GM10248 (cell line): ENCODE measurements around the gene MKI67.
"Not testable (repeated sequence)": the region's sequence is repeated elsewhere in the genome, so short reads cannot be mapped to it uniquely, and the experiment has no call there.

Experiments
- CTCF ChIA-PET: fragments of 300-600 bp; sonication (Branson Sonifier 250); formaldehyde crosslinking; extraction: SDS; loops from one replicate; lab custom pipeline; 2021; ENCODE audit warnings: antibody characterized with exemption; lab: Yijun Ruan, JAX
- POLR2A ChIA-PET: fragments of 350-650 bp; sonication (Branson Sonifier 250); formaldehyde crosslinking; extraction: SDS; loops from one replicate; lab custom pipeline; 2020; ENCODE audit warnings: antibody characterized with exemption; lab: Yijun Ruan, JAX
- DNase-seq: peaks from one replicate; pipeline ENCODE4 v3.0.0; 2012; ENCODE audit errors: extremely low spot score
- CTCF ChIP-seq: IDR thresholded peaks from 2 replicates; pipeline ENCODE4 v1.5.1; 2012; ENCODE audit warnings: mild to moderate bottlenecking, low read depth; ENCODE audit errors: extremely low read depth, missing control alignments, control extremely low read depth

Gene MKI67

GRCh38 chr10:128096486-128097199 is 29.6 kb downstream of the MKI67 start:
- POLR2A ChIA-PET: no interaction called here
- CTCF ChIA-PET: interaction anchor here (1.1 to 2.1 kb wide), 3 partner anchors 18 to 54 kb away, joined by 3 to 7 read pairs (median 4); no protein-coding TSS in a partner anchor
- no peak for DNase-seq
- TF ChIP-seq CTCF: no peak

GRCh38 chr10:128095753-128096469 is 30.3 kb downstream of the MKI67 start:
- no peak for TF ChIP-seq CTCF
- CTCF ChIA-PET: interaction anchor here (1.3 to 2.1 kb wide), 2 partner anchors 26 to 53 kb away, joined by 5 to 7 read pairs; no protein-coding TSS in a partner anchor
- POLR2A ChIA-PET: no interaction called here
- DNase-seq: no peak

GRCh38 chr10:128095027-128095752 is 31.0 kb downstream of the MKI67 start:
- POLR2A ChIA-PET: no interaction called here
- no peak for DNase-seq
- CTCF ChIA-PET: interaction anchor here (1.3 to 2.1 kb wide), 2 partner anchors 26 to 54 kb away, joined by 5 to 7 read pairs; no protein-coding TSS in a partner anchor
- TF ChIP-seq CTCF: no peak

GRCh38 chr10:128094596-128094995 is 31.6 kb downstream of the MKI67 start:
- CTCF ChIA-PET: interaction anchor here (1.3 to 2.1 kb wide), 2 partner anchors 25 to 55 kb away, joined by 5 to 7 read pairs; no protein-coding TSS in a partner anchor
- DNase-seq, POLR2A ChIA-PET: not testable (repeated sequence)

GRCh38 chr10:128092454-128092853 is 33.8 kb downstream of the MKI67 start:
- CTCF ChIA-PET: interaction anchor here (1.0 kb wide), 2 partner anchors 13 to 58 kb away, joined by 3 read pairs; no protein-coding TSS in a partner anchor
- TF ChIP-seq CTCF: no peak
- POLR2A ChIA-PET: no interaction called here
- no peak for DNase-seq

GRCh38 chr10:128091636-128092210 is 34.5 kb downstream of the MKI67 start:
- DNase-seq: no peak
- ChIA-PET POLR2A (no interaction called here), CTCF (interaction anchor here (1.0 to 1.1 kb wide), 2 partner anchors 22 to 59 kb away, joined by 3 read pairs; no protein-coding TSS in a partner anchor)
- no peak for TF ChIP-seq CTCF
